ENCODE data around the gene VSTM2B.

Gene VSTM2B

DNA sequence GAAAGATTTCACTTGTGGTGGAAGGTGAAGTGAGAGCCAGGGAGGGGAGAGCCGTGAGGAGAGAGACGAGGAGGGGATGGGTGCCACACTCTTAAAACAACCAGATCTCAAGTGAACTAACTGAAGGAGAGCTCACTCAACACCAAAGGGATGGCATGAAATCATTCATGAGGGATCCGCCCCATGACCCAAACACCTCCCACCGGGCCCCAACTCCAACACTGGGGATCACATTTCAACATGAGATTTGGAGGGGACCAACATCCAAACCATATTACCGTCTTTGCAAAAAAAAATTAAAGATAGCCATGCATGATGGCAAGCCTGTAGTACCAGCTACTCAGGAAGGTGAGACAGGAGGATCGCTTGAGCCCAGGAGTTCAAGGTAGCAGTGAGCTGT lies 45.4 kb downstream of the VSTM2B start:
- no peak for DNase-seq

DNA sequence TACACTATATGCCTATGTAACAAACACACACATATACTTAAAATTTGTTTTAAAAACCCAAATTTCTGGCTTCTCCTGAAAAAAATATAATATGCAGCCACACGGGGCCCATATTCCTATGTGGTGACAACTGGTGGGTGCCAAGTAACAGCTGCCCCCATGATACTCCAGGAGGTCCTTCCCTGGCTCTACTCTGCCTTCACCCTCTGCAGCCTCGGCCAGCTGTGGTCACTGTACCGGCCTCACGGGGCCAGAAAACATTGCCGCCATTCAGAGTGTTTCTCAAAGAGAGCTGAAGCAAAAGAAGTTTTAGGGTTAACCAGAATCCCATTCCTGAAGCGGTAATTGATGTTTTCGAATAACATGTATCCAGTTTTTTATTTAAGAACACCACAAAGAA lies 47.7 kb downstream of the VSTM2B start:
- no peak for DNase-seq

DNA sequence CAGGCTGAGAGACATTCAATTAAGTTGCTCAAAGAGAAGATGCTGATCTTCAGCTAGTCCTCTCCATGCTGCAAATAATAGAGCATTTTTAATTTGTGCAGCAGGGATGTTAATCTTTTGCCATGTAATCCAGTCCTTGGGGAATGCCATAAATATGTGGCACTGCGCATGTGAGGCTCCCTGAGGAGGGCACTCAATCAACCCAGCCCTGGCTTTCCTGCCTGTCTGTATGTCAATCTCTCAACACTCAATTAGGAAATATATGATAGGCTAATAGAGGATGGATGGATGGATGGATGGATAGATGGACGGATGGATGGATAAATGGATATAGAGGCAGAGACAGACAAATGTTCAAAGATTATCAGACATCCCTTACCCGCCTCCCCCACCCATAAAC lies 48.7 kb downstream of the VSTM2B start:
- DNase-seq: no peak

DNA sequence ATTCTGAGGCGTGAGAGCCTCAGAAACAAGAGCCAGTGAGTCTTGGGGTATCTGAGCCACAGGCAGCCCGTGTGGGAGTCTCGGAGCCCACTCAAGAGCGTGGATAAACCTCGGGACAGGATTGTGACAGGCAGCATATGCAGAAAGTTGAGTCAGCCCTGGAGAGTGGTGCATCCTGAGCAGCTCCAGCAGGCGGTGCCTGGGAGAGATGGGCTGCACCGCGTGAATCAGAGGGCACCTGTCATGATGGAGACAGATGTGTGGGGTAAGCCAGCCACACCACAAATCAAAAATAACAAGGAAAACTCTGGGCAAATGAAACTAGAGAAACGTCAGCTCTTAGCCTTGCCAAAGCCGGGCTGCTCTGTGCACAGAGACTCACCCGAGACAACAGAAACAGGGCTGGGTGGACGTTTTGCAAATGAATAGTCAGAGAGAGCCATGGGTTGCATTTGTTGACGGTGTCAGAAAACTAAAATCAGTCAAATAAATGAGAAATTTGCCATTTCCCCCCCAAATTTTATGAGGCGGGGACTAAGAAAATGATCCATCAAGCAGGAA lies 50.3 kb downstream of the VSTM2B start:
- DNase-seq: no peak

DNA sequence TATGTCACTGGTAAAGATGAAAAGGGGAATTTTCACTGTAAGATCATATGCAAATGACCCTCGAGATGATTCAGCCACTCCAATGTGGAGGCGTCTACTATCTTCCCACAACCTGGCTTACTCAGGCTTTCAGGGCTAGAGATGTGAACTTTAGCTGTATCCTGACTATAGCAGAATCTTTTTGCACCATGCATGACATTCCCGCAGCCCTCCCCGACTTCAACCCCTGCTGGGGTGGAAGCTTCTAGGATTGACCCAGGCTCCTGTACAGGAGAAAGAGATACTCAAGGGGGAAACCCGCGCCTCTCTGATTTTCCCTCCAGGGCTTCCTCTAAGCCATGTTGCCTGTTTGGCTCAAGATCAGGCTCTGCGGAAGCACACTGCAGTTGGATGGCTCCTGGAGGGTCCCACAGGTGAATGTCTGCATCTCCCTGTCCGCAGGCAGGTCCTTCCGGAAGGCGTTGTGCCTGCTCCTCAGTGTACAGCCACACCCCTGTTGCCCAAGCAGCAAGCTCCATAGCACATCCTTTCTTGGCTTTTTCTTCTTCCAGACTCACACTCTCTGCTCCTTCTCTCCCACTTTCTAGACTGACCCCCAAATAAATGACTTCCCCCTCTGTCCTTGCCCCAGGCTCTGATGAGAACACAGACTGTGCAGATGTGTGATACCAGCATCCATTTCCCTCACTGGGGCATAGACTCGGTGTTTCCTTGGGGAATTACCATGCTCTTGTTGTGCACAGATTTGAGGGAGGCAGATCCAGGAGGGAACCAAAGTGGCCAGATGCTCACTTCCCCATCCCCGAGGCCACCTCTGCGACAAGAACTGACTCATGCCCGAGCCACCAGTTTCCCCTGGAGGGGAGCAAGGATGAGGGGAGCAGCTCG lies 51.2 kb downstream of the VSTM2B start:
- no peak for DNase-seq

DNA sequence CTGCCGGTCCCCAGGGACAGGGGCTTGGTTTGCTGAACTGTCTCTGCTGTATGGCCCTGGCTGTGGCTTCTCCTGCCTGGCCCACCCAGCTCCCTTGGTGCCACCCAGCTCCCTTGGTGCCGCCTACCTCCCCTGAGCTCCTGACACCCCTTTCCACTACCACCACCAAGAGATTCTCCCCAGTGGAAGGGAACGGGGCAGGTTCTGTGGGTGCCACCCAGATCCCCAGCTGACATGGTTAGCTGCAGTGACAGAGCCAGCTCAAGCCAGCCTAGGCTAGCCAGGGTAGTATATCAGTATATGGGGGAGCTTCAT lies 51.8 kb downstream of the VSTM2B start:
- no peak for DNase-seq

DNA sequence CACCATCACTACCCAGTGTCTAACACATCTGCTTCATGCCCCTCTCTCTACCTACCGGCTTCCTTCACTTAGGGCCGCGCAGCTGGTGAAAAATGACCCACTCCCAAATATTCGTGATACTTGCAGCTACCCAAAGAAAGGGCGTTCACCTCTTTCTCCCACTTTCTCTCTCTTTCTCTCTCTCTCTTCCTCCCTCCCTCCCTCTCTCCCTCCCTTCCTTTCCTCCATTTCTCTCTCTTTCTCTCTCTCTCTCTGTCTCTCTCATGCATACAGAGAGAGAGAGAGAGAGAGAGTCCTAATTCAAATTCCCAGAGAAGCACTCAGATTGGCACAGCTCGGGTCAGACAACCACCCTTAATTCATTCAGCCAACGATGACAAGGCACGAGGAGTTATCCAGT lies 52.6 kb downstream of the VSTM2B start:
- no peak for DNase-seq

DNA sequence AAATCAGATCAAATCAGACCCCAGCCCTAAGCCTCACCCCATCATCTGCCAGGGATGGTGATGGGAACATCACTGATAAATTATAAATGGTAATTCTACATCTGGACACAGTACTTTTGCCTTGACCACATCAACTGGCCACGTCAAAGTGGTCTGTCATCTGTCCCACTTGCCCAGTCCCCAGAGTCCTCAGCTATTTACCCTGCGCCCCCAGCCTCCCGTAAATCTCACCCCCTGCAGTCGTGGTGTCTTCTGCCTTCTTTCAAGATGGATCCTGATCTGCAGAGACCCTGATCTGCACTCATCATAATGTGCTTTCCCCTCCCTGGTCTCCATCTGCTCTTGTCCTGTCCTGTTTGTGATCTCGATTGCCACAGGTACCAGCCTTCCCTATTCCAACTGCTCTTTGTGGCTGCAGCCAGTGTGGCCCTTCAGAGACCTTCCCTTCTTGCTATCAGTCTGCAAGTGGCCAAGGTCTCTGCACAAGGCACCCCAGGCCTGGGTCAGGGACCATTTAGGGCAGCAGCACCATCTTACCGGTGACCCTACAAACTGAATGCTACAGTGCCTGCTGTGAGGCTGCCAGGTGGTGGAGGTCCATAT lies 53.6 kb downstream of the VSTM2B start:
- no peak for DNase-seq

DNA sequence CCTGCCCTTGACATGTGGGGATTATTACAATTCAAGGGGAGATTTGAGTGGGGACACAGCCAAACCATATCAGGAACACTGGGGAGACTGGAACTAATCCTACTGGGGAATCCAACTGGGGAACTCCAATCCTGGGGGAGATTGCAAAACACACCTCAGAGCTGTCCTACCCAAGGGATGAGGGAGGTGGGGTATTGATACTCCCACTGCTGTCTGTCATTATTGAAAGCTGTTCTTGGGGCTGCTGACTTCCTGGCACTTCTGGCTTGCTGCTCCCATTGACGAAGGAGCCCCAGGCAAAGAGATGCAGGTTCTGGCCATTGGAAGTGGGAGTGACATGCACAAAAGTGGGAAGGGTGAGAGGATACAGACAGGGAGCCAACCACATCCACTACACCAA lies 55.6 kb downstream of the VSTM2B start:
- DNase-seq: no peak

DNA sequence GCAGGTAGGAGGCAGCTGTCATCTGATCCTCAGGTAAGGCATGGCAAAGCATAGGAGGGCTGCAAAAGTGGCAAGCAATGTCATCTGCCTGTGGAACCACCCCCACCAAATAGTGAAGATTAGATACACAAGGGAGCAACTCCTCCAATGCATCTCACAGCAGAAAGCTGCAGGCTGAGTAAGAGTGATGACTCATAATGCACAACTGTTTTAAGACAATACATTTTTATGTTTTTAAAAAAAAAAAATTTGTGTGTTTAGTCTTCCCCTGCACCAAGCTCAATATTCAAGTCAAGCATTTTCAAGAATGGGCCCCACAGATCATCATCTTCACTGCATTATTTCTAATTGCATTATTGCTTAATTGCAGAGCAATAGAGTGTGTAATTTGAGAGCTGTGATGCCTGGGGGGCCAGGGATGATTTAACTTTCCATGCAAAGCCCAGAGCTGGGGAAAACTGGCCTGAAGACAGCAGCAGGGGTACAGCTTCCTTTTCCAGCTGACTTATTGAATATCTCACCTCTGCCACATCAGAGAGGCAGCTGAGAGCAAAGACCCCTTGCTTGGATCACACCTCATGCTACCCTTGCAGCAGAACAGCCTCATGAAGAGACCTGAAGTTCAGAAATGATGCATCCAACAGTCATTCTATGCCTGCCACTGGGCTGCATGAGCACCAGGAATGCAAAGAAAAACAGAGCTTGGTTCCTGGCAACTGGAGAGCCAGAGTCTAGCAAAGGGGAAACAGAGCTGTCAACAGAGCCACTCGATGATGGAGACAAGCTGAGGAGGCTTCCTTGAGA lies 57.6 kb downstream of the VSTM2B start:
- no peak for DNase-seq

DNA sequence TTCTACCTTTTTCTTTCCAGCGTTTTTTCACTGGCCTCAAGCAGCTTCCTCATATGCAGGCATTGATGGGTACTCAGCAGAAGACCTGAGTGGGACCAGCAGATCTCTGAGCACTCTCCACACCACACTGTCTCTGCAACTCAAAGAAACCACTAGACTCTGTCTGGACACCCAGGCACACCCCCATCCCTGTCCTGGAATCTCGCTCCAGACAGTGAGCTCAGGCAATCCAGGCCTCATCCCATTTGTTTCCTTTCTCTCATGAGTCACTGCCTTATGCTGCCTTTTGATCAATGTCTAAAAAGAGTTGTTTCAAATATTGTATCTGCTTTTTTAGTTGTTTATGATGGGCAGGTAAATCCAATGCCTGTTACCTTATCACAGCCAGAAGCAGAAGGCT lies 60.6 kb downstream of the VSTM2B start:
- no peak for DNase-seq

DNA sequence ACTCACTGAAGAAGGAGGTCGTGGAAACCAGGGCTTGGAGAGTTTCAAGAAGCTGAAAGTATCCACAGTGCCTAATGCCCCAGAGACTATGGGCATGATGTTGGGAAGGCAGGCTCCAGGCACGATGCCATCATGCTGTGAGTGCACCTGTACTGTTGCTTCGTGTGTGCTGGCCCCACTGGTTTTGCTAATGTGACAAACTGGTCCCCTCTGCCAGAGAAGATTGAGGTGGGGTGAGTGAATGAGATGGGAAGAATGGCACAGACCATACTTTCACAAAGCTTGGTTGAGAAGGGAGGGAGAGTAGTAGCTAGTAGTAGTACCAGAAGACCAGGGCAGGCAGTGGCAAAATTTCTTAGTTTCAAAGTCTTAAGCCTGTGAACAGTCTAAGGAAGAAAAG lies 61.3 kb downstream of the VSTM2B start:
- no peak for DNase-seq

DNA sequence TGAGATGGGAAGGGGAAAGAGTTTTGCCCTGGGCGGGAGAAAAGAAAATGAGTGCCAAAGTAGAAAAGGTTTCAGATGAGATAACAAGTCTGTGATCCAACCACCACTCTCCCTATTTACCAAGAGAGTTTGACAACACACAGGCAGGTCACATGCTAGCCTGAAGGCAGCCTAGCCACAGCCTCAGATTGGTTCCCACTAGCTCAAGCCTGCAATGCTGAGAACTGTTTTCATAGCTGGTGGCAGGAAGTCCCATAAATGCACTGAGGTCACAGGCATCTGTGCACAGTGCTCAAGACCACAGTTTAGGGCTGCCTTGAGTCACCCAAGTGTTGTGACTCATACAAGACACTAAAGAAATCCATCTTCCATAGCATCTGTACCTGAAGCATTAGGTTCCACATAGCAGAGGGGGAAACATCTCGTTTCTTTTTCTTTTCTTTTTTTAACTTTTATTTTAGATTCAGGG lies 61.8 kb downstream of the VSTM2B start:
- DNase-seq: no peak

DNA sequence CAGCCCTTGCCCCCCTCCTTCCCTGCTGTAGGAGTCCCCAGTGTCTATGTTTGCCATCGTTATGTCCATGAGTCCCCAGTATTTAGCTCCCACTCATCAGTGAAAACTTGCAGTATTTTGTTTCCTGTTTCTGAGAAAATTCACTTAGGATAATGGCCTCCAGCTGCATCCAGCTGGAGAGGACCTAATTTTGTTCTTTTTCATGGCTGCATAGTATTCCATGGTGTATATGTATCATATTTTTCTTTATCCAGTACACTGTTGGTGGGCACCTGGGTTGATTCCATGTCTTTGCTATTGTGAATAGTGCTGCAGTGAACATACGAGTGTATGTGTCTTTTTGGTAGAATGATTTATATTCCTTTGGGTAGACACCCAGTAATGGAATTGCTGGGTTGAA lies 62.3 kb downstream of the VSTM2B start:
- no peak for DNase-seq

DNA sequence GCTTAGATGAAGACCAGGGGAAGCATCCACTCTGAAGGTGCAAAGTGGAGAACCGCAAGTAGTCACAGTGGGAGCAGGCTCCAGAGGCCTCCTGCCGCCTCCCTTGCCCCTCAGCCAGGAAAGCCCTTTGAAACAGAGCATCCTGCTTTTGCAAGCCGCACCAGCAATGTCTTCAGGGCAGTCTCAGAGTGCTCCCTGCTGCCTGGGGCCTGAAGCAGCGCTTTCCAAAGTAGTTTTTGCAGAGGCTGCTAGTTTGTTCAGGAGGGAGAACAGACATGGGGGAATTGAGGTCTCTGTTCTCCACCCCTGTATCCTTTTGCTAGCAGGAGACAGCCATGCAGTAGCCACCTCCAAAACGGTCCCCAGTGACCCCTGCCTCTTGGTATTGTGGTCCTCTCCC lies 64.5 kb downstream of the VSTM2B start:
- DNase-seq: no peak

DNA sequence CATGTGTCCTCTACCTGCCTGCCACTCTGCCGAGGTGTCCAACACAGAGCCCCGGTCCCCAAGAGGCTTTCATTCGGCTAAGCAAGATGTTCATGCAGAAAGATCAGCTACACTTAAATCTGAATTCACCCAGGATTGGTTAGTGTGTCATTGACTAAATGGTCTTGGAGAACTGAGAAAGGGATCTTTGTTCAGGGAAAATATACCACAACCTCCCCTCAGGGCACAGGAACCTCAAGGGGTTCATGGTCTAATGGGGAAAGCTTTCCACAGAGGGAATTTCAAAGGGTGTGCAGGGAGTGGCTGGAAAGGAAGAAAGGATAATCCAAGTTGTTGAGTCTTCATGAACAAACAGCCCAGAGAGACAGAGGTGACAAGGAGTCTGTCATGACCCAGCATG lies 65.9 kb downstream of the VSTM2B start:
- DNase-seq: no peak

DNA sequence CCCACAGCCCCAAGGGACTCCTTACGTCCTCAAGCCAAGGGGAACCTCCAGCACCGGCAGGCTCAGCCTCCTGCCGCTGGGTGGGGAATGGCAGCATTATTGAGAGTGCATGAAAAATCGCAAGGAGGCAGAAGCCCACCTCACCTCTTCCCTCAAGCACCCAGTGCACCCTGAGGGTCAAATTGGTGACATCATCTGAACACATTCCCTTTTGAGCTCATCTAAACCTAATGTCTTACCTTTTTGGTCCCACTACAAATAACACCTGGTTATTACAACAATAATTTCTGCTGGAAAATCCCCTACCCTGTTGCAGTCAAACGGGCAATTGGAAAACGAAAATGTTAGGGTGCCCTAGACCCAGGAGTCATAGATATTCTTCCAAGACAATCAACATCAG lies 68.1 kb downstream of the VSTM2B start:
- no peak for DNase-seq

DNA sequence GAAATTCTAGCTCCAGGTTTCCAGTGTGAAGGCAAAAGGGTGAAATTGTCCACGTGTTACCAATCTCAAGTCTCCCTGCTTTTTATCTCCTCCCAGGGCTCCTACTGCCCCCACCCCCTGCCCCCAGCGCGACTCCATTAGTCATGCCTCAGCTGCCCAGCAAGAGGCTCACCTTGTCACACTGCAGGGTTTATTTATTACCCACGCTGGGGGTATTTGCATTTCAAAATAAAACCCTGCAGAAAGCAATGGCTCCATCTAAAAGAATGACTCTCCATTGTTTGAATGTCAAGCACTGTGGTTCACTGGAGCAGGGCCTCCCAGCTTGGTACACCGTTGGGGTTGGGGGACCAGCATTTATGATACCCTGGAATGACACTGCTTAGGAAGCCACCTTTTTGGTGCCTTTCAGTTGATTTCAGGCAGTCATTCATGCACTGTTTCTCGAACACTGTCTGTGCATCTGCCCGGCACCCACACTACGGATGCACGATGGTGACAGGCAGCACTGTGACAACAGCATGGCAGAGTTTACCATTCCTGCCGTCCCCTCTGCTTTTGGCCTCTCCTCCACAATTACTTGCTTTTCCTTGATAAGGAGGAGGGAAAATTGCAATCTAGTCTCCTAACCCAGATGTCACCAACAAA lies 70.4 kb downstream of the VSTM2B start:
- DNase-seq: peak; percentile 23

DNA sequence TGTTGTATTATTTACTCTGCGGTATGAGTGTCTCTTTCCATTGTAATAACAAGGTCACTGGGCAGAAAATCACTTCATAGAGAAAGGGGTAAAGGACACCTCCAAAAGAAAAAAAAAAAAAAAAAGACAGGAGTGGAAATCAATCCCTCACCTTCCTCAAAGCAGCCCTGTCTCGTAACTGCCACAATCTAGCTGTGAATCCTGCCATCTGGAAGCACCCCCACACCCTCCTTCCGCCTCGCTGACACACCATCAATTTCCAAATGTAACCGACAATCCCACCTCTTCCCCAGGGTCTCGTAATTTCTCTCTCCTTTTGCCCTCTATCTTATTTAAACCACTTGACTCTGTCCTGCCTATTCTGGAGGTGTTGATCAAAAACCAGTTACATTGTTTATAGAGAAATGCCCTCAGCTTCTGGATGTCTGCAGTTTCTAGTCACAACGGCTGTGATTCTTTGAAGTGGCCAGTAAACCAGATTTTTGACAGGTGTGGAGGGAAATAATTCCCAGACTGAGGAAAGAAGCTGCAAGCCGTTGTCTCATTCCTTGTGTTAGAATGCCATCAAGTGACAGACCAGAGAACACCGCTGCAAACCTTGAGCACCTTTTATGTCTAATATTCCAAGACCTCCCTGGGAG lies 71.2 kb downstream of the VSTM2B start:
- peak; percentile 69 for DNase-seq

DNA sequence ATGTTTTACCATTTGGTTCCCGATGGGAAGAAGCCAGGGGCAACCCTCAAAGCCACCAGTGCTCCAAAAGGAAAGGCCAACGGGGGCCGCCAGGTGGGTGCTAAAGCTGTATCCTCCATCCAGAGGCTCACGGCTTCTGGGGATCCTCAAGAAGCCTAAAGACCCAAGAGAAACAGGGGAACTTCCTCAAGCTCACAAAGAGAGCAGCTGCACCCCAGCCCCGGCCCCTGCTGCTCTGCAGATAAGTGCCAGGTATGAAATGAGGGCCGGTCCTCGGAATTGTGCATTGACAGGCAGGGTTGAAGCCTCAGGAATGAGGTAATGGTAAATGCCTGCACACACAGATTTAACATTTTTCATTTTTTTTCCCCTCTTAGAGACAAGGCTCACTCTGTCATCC lies 72.2 kb downstream of the VSTM2B start:
- no peak for DNase-seq

DNA sequence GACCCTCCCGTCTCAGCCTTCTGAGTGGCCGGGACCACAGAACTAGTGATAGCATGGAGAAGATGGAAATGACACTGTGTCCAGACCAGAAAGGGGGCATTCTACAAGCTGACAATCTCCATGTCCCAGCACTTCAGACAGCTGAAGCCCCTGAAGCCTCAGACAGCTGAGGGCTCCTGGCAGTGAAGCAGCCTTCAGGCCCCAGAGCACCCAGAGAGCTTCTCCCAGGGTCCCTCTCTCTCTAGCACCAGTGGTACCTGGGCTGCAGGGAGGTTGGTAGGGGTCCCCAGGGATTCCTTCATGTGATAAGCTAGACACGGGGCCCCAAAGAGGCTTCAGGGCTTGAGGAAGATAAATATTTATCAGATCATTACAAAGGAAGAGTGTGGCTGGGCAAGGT lies 72.7 kb downstream of the VSTM2B start:
- DNase-seq: no peak

DNA sequence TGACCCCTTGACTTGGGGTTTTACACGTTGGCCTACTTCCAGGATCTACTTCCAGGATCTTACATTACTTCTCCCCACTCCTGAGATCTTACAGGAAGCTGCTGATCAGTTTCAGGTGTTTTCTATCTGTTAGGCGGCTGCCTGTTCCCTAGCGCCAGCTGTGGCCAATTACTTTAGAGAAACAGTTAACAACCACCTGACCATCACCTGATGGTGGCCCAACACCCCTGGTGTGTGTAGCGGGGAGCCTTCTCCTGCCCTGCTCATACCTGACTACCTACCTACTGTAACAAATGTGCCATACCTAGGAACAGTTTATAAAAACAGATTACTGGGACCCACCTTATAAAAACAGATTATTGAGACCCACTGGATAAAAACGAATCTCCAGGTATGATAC lies 77.5 kb downstream of the VSTM2B start:
- DNase-seq: no peak

Data from DMS153 (cell line).